DMS153 treated with DMSO at 0.1 percent for 48 hours (cell line): ENCODE results near the gene USP54.

Experiments
- DNase-seq: peaks from one replicate; lab custom pipeline; 2025; ENCODE audit not compliant: unreplicated experiment; lab: John Stamatoyannopoulos, UW

Gene USP54

DNA sequence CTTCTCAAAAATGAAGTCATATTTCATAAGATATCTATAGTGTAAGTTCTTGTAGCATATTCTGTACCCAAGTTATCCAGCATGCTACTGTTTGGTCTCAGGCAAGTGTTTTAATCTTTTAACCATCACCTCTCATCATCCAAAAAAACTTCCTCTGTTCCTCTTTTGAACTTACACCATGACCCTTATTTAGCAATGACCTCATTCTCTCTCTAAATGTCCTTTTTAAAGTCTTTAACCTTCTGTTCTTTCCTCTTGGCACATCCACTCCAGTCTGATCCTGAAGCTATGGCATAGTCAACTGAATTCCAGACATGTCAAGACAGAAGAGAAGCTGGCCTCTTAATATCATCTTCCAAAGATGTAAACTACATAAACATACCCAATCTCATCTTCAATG is 121.6 kb downstream of the USP54 start:
- DNase-seq: no peak

- DNase-seq: no peak
These were observed 123.9 kb downstream of the USP54 start for GRCh38 chr10:73467206-73467605.

DNA sequence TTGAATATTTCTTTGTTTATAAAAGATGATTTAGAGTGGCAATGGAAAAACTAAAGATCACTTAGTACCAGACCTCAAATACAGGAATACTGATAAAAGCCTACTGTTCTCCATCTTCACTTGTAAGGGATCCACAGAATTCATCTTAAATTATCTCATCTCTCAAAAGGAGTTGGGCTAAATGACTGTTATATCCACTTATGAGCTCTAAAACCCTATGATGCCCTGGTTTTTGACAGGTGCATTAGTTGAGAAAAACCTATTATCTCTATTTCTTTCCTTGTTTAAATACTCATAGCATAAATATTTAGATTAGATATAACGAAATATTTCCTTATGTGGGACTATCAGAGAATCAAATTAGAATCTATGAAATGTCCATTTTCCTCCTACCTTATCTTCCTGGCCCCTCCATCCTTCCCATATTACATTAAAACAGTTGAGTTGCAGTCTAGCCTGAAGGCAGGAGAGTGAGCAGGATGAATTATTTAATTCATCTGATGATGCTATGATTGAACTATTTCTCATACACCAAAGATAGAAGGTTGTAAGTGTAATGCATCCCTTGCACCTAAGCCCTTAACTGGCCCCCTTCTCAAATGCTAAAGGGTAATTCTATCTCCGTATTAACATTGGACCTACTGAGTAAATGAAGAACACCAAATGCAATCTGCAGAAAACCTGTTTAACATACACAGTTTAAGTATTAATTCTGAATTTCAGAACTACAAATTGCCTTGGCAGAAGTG is 125.0 kb downstream of the USP54 start:
- no peak for DNase-seq

GRCh38 chr10:73460897-73461296 is 130.2 kb downstream of the USP54 start:
- DNase-seq: no peak

GRCh38 chr10:73459683-73460314 is 131.3 kb downstream of the USP54 start:
- DNase-seq: no peak

DNA sequence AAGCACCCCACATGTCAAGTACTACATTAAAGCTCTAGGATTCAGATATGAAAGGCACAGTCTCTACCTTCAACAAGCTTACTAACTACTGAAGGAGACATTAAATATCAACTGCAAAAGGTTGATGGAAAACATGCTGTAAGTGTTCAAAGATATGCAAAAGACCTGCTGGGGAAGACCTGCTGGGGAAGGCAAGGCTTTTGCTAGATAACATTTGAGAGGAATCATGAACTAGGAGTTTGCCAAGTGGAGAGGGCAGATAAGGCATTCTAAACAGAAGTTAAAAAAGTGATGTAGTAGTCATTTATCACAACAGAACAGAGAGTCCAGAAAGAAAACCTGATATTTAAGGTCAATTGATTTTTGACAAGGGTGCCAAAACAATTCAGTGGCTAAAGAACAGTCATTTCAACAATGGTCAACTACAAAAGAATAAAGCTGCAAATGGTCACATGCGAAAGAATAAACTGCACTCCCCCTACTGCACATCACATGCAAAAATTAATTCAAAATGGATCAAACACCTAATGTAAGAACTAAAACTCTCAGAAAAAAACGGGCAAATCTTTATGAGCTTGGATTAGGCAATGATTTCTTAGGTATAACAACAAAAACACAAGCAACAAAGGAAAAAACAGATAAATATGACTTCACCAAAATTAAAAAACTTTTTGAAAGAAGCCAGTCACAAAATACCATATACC is 134.8 kb downstream of the USP54 start:
- no peak for DNase-seq

DNA sequence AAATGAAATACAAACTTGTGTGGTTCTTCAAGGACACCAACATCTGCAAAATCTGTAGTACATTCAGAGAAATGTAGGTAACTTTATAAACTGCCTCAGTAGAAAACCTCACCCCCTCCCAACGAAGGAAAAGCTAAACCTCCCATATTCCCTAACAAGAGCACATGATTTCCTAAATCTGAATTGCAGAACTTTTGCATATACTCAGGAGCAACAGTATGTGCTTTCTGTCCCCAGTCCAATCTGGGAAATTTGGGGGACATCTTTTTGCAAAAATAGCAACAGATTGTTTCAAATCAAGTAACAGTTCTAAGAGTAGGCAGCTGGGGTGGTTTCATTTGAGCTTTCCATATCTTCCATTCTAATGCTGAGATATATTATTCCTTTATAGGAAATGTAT is 142.0 kb downstream of the USP54 start:
- DNase-seq: no peak

- no peak for DNase-seq
These were observed 142.8 kb downstream of the USP54 start for GRCh38 chr10:73448384-73448783.
